SU-DHL-6 (cell line): ENCODE data around the gene RNASE4.

Experiments
- EZH2phosphoT487 ChIP-seq: fragments of 200-600 bp; sonication (generic), shearing (Covaris generic); conservative IDR thresholded peaks from 2 replicates; pipeline ENCODE4 v1.6.1; 2018; ENCODE audit warnings: mild to moderate bottlenecking, antibody characterized with exemption, low read length, moderate library complexity, mixed read lengths
- TF ChIP-seq, protein P1 (sequence below): fragments of 200-600 bp; sonication (generic); IDR thresholded peaks from one replicate; pipeline ENCODE4 v1.5.1; 2017; ENCODE audit warnings: antibody characterized with exemption, mild to moderate bottlenecking, low read length, moderate library complexity; ENCODE audit not compliant: insufficient read depth, poor library complexity, severe bottlenecking

DNA sequence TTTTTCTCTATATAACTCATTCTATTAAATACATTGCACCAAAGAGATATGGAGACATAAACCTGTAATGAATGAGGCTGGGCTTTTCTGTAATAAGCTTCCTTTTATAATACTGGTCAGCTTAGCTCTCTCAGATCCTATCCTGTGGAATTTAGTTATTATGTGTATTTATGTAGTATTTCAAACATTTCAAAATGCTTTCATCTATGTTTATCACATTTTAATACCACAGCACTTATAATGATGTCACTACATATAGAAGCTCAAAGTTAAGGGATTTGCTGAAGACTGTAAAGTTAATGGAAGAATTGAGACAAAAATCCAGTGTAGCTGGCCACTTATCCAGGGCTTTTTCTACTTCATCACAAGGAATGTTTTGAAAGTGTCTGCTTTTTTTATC lies 15.6 kb downstream of the RNASE4 start:
- TF ChIP-seq, protein P1, sequence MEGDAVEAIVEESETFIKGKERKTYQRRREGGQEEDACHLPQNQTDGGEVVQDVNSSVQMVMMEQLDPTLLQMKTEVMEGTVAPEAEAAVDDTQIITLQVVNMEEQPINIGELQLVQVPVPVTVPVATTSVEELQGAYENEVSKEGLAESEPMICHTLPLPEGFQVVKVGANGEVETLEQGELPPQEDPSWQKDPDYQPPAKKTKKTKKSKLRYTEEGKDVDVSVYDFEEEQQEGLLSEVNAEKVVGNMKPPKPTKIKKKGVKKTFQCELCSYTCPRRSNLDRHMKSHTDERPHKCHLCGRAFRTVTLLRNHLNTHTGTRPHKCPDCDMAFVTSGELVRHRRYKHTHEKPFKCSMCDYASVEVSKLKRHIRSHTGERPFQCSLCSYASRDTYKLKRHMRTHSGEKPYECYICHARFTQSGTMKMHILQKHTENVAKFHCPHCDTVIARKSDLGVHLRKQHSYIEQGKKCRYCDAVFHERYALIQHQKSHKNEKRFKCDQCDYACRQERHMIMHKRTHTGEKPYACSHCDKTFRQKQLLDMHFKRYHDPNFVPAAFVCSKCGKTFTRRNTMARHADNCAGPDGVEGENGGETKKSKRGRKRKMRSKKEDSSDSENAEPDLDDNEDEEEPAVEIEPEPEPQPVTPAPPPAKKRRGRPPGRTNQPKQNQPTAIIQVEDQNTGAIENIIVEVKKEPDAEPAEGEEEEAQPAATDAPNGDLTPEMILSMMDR = no peak
- no peak for TF ChIP-seq EZH2phosphoT487
